ENCODE results near the gene WDHD1. TPM values are rescaled to one million over a fixed set of nuclear protein-coding genes. Genes with fewer than 3 reads are reported as not detected.
A peak's percentile ranks its signal among the peaks of the same experiment; 100 is the strongest.
"Not testable (repeated sequence)": the region's sequence is repeated elsewhere in the genome, so short reads cannot be mapped to it uniquely, and the experiment has no call there.

Gene WDHD1
- polyA plus RNA-seq, 3 donors, result 0.19 to 0.37 (median 0.30) TPM

- Histone ChIP-seq H3K79me2 (ENCODE audit: insufficient read depth, low read length) (no peaks in the 10 kb centered on the region), H3K9me3 (replicated peaks in 1 of 2; ENCODE audit: control insufficient read depth in 1 of 2, insufficient read depth in 1 of 2, low read length in 2 of 2) (no peaks in the 10 kb centered on the region), H3K27me3 (ENCODE audit: control insufficient read depth in 2 of 2, insufficient read depth in 2 of 2, low read length in 2 of 2) (no peaks in the 10 kb centered on the region), H3K36me3 (replicated peaks in 1 of 2; ENCODE audit: control insufficient read depth in 1 of 2, insufficient read depth in 2 of 2, low read length in 2 of 2) (peaks cover 4 to 33% of the 10 kb centered on the region in 2 donors), H3K27ac (ENCODE audit: low read depth in 1 of 2, low read length in 2 of 2) (no peak overlapping the region), H3K4me3 (replicated peaks in 1 of 3; ENCODE audit: low read depth in 2 of 3, low read length in 3 of 3) (no peak overlapping the region), H3K9ac (ENCODE audit: insufficient read depth, low read length, poor library complexity, severe bottlenecking) (no peak overlapping the region), H3K4me2 (replicated peaks; ENCODE audit: extremely low read depth, low read length, poor library complexity, severe bottlenecking) (no peak overlapping the region), H4K20me1 (ENCODE audit: insufficient read depth, low read length) (no peaks in the 10 kb centered on the region), H2AFZ (ENCODE audit: insufficient read depth, low read depth, low read length, poor library complexity, severe bottlenecking) (no peak overlapping the region), H3K4me1 (ENCODE audit: control insufficient read depth in 1 of 2, insufficient read depth in 2 of 2, low read length in 2 of 2) (no peaks in the 10 kb centered on the region)
- H3K4me3 Mint-ChIP-seq, result no peak overlapping the region
- peaks cover 29 to 49% of the 10 kb centered on the region in 2 donors for H3K36me3 Mint-ChIP-seq
- H3K9me3 Mint-ChIP-seq, result peaks cover 0 to 3% (median 0%) of the 10 kb centered on the region in 7 donors
- H3K27me3 Mint-ChIP-seq (ENCODE audit: low read depth in 3 of 3), result peaks cover 0 to 2% (median 0%) of the 10 kb centered on the region in 3 donors
- peak overlapping the region in 1 of 7 donors; percentile 50 for H3K27ac Mint-ChIP-seq
- no peak for DNase-seq
- H3K4me1 Mint-ChIP-seq, result no peaks in the 10 kb centered on the region
- intact Hi-C loops (cut with micrococcal nuclease), result no loop called here
- WGBS (ENCODE audit: insufficient coverage), result 96% methylated on average over 4 of the region's 4 CpGs
- TF ChIP-seq, protein P1, sequence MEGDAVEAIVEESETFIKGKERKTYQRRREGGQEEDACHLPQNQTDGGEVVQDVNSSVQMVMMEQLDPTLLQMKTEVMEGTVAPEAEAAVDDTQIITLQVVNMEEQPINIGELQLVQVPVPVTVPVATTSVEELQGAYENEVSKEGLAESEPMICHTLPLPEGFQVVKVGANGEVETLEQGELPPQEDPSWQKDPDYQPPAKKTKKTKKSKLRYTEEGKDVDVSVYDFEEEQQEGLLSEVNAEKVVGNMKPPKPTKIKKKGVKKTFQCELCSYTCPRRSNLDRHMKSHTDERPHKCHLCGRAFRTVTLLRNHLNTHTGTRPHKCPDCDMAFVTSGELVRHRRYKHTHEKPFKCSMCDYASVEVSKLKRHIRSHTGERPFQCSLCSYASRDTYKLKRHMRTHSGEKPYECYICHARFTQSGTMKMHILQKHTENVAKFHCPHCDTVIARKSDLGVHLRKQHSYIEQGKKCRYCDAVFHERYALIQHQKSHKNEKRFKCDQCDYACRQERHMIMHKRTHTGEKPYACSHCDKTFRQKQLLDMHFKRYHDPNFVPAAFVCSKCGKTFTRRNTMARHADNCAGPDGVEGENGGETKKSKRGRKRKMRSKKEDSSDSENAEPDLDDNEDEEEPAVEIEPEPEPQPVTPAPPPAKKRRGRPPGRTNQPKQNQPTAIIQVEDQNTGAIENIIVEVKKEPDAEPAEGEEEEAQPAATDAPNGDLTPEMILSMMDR (IDR thresholded peaks at IDR 0.05), result no peak
These were observed 59.4 kb downstream of the WDHD1 start for GRCh38 chr14:54967496-54967895.

GRCh38 chr14:54955143-54955542, 71.8 kb downstream of the WDHD1 start:
- Histone ChIP-seq H3K27ac (ENCODE audit: low read depth in 1 of 2, low read length in 2 of 2) (no peak overlapping the region), H3K36me3 (replicated peaks in 1 of 2; ENCODE audit: control insufficient read depth in 1 of 2, insufficient read depth in 2 of 2, low read length in 2 of 2) (peaks cover 4 to 18% of the 10 kb centered on the region in 2 donors), H3K4me3 (replicated peaks in 1 of 3; ENCODE audit: low read depth in 2 of 3, low read length in 3 of 3) (no peak overlapping the region), H3K9me3 (replicated peaks in 1 of 2; ENCODE audit: control insufficient read depth in 1 of 2, insufficient read depth in 1 of 2, low read length in 2 of 2) (no peaks in the 10 kb centered on the region), H3K9ac (ENCODE audit: insufficient read depth, low read length, poor library complexity, severe bottlenecking) (no peak overlapping the region), H2AFZ (ENCODE audit: insufficient read depth, low read depth, low read length, poor library complexity, severe bottlenecking) (no peak overlapping the region), H3K4me2 (replicated peaks; ENCODE audit: extremely low read depth, low read length, poor library complexity, severe bottlenecking) (no peak overlapping the region), H3K79me2 (ENCODE audit: insufficient read depth, low read length) (no peaks in the 10 kb centered on the region), H3K27me3 (ENCODE audit: control insufficient read depth in 2 of 2, insufficient read depth in 2 of 2, low read length in 2 of 2) (no peaks in the 10 kb centered on the region), H3K4me1 (ENCODE audit: control insufficient read depth in 1 of 2, insufficient read depth in 2 of 2, low read length in 2 of 2) (no peaks in the 10 kb centered on the region), H4K20me1 (ENCODE audit: insufficient read depth, low read length) (no peaks in the 10 kb centered on the region)
- Mint-ChIP-seq H3K27ac (no peak overlapping the region), H3K4me3 (no peak overlapping the region), H3K4me1 (no peaks in the 10 kb centered on the region), H3K27me3 (ENCODE audit: low read depth in 3 of 3) (no peaks in the 10 kb centered on the region), H3K9me3 (peaks cover 0 to 3% (median 0%) of the 10 kb centered on the region in 7 donors), H3K36me3 (peaks cover 33 to 49% of the 10 kb centered on the region in 2 donors)
- intact Hi-C loops (cut with micrococcal nuclease), result no loop called here
- TF ChIP-seq, protein P1 (IDR thresholded peaks at IDR 0.05), result no peak
- no peak for DNase-seq

- DNase-seq; H3K27me3 Mint-ChIP-seq (ENCODE audit: low read depth in 3 of 3); H3K27ac Mint-ChIP-seq; H3K4me2 ChIP-seq (replicated peaks; ENCODE audit: extremely low read depth, low read length, poor library complexity, severe bottlenecking); H3K4me1 ChIP-seq (ENCODE audit: control insufficient read depth in 1 of 2, insufficient read depth in 2 of 2, low read length in 2 of 2); intact Hi-C loops (cut with micrococcal nuclease); H3K4me3 ChIP-seq (replicated peaks in 1 of 3; ENCODE audit: low read depth in 2 of 3, low read length in 3 of 3); H2AFZ ChIP-seq (ENCODE audit: insufficient read depth, low read depth, low read length, poor library complexity, severe bottlenecking); H3K4me1 Mint-ChIP-seq; H3K27ac ChIP-seq (ENCODE audit: low read depth in 1 of 2, low read length in 2 of 2); H4K20me1 ChIP-seq (ENCODE audit: insufficient read depth, low read length); H3K9me3 ChIP-seq (replicated peaks in 1 of 2; ENCODE audit: control insufficient read depth in 1 of 2, insufficient read depth in 1 of 2, low read length in 2 of 2); H3K4me3 Mint-ChIP-seq; H3K27me3 ChIP-seq (ENCODE audit: control insufficient read depth in 2 of 2, insufficient read depth in 2 of 2, low read length in 2 of 2); H3K79me2 ChIP-seq (ENCODE audit: insufficient read depth, low read length); H3K9ac ChIP-seq (ENCODE audit: insufficient read depth, low read length, poor library complexity, severe bottlenecking): not testable (repeated sequence)
- peaks cover 24 to 57% of the 10 kb centered on the region in 2 donors for H3K36me3 Mint-ChIP-seq
- peaks cover 2 to 18% of the 10 kb centered on the region in 2 donors for H3K36me3 ChIP-seq (replicated peaks in 1 of 2; ENCODE audit: control insufficient read depth in 1 of 2, insufficient read depth in 2 of 2, low read length in 2 of 2)
- no CpG with 5 or more reads among the region's 3 CpGs for WGBS (ENCODE audit: insufficient coverage)
- peaks cover 0 to 12% (median 5%) of the 10 kb centered on the region in 7 donors for H3K9me3 Mint-ChIP-seq
These were observed 73.3 kb downstream of the WDHD1 start for GRCh38 chr14:54953609-54954008.
